ENCODE measurements around the gene FAM210B.

Gene FAM210B

GRCh38 chr20:56368351-56369134, 9.8 kb downstream of the FAM210B start:
- no peak overlapping the region for H3K4me3 ChIP-seq (replicated peaks; ENCODE audit: low read depth, low read length)
- no peak for TF ChIP-seq CTCF (IDR thresholded peaks at IDR 0.05; ENCODE audit: low read depth, low read length, missing control alignments)
- no peak for DNase-seq (ENCODE audit: extremely low read depth, low read depth)

- no peak overlapping the region for H3K4me3 ChIP-seq (replicated peaks; ENCODE audit: low read depth, low read length)
- no peak for DNase-seq (ENCODE audit: extremely low read depth, low read depth)
- no peak for TF ChIP-seq CTCF (IDR thresholded peaks at IDR 0.05; ENCODE audit: low read depth, low read length, missing control alignments)
Observed at GRCh38 chr20:56369179-56369578, 10.4 kb downstream of the FAM210B start.

GRCh38 chr20:56371977-56372376, 13.2 kb downstream of the FAM210B start:
- H3K4me3 ChIP-seq (replicated peaks; ENCODE audit: low read depth, low read length), result no peak overlapping the region
- DNase-seq (ENCODE audit: extremely low read depth, low read depth), result no peak
- TF ChIP-seq CTCF (IDR thresholded peaks at IDR 0.05; ENCODE audit: low read depth, low read length, missing control alignments), result no peak

- no peak overlapping the region for H3K4me3 ChIP-seq (replicated peaks; ENCODE audit: low read depth, low read length)
- TF ChIP-seq CTCF (IDR thresholded peaks at IDR 0.05; ENCODE audit: low read depth, low read length, missing control alignments), result no peak
- DNase-seq (ENCODE audit: extremely low read depth, low read depth), result no peak
Observed at GRCh38 chr20:56372850-56373249, 14.1 kb downstream of the FAM210B start.

- peak; percentile 73 for DNase-seq (ENCODE audit: extremely low read depth, low read depth)
- no peak overlapping the region for H3K4me3 ChIP-seq (replicated peaks; ENCODE audit: low read depth, low read length)
- no peak for TF ChIP-seq CTCF (IDR thresholded peaks at IDR 0.05; ENCODE audit: low read depth, low read length, missing control alignments)
Observed at GRCh38 chr20:56373942-56374341, 15.2 kb downstream of the FAM210B start.

GRCh38 chr20:56376331-56376730, 17.6 kb downstream of the FAM210B start:
- no peak for TF ChIP-seq CTCF (IDR thresholded peaks at IDR 0.05; ENCODE audit: low read depth, low read length, missing control alignments)
- H3K4me3 ChIP-seq (replicated peaks; ENCODE audit: low read depth, low read length), result no peak overlapping the region
- no peak for DNase-seq (ENCODE audit: extremely low read depth, low read depth)

GRCh38 chr20:56378386-56378785, 19.6 kb downstream of the FAM210B start:
- no peak for TF ChIP-seq CTCF (IDR thresholded peaks at IDR 0.05; ENCODE audit: low read depth, low read length, missing control alignments)
- DNase-seq (ENCODE audit: extremely low read depth, low read depth), result no peak
- H3K4me3 ChIP-seq (replicated peaks; ENCODE audit: low read depth, low read length), result no peak overlapping the region
